ENCODE results near the gene LRRC3C.

- TF ChIP-seq POLR2A (IDR thresholded peaks at IDR 0.05; ENCODE audit: low read length) (no peak), GATA1 (IDR thresholded peaks at IDR 0.05; ENCODE audit: low read depth, low read length) (no peak)
These were observed 7.0 kb upstream of the LRRC3C start for GRCh38 chr17:39920218-39921210.

Data from erythroblast (primary cell).